Measurements from ENCODE around the gene HECTD1.
A peak's percentile ranks its signal among the peaks of the same experiment; 100 is the strongest.
"Not testable (repeated sequence)": the region's sequence is repeated elsewhere in the genome, so short reads cannot be mapped to it uniquely, and the experiment has no call there.

Gene HECTD1

GRCh38 chr14:31224808-31225207 is 17.2 kb upstream of the HECTD1 start:
- DNase-seq: no peak

GRCh38 chr14:31223331-31223730 is 15.7 kb upstream of the HECTD1 start:
- DNase-seq: no peak

GRCh38 chr14:31222834-31223233 is 15.2 kb upstream of the HECTD1 start:
- DNase-seq: no peak

GRCh38 chr14:31221266-31221665 is 13.7 kb upstream of the HECTD1 start:
- DNase-seq: no peak

- no peak for DNase-seq
Measured at GRCh38 chr14:31219169-31219568, 11.6 kb upstream of the HECTD1 start.

- DNase-seq: no peak
Measured at GRCh38 chr14:31216359-31216758, 8.8 kb upstream of the HECTD1 start.

- no peak for DNase-seq
Measured at GRCh38 chr14:31212893-31213292, 5.3 kb upstream of the HECTD1 start.

- no peak for DNase-seq
Measured at GRCh38 chr14:31209605-31210004, 2.0 kb upstream of the HECTD1 start.

GRCh38 chr14:31208546-31209424 is 1.2 kb upstream of the HECTD1 start:
- peak; percentile 60 for DNase-seq

- DNase-seq: no peak
Measured at GRCh38 chr14:31207287-31207754, 272 bp downstream of the HECTD1 start.

GRCh38 chr14:31206536-31207286 is 882 bp downstream of the HECTD1 start:
- no peak for DNase-seq

- DNase-seq: peak; percentile 21
Measured at GRCh38 chr14:31205681-31206535, 1.7 kb downstream of the HECTD1 start.

GRCh38 chr14:31204593-31205534 is 2.7 kb downstream of the HECTD1 start:
- no peak for DNase-seq

GRCh38 chr14:31203899-31204592 is 3.5 kb downstream of the HECTD1 start:
- DNase-seq: not testable (repeated sequence)

GRCh38 chr14:31203414-31203742 is 4.2 kb downstream of the HECTD1 start:
- DNase-seq: no peak

- DNase-seq: no peak
Measured at GRCh38 chr14:31201111-31201510, 6.5 kb downstream of the HECTD1 start.

- no peak for DNase-seq
Measured at GRCh38 chr14:31200702-31200990, 6.9 kb downstream of the HECTD1 start.

GRCh38 chr14:31197671-31198070 is 9.9 kb downstream of the HECTD1 start:
- DNase-seq: no peak

GRCh38 chr14:31196839-31197492 is 10.6 kb downstream of the HECTD1 start:
- DNase-seq: no peak

- DNase-seq: no peak
Measured at GRCh38 chr14:31194661-31195060, 12.9 kb downstream of the HECTD1 start.

- DNase-seq: no peak
Measured at GRCh38 chr14:31194095-31194494, 13.5 kb downstream of the HECTD1 start.

All from NCI-H1694 (cell line).